K562 (cell line): ENCODE data around the gene SKIC8. TPM values are rescaled to one million over a fixed set of nuclear protein-coding genes. Genes with fewer than 3 reads are reported as not detected.
A peak's percentile ranks its signal among the peaks of the same experiment; 100 is the strongest.

Experiments used
- ATAC-seq: fragments of 200-7000 bp; cut with Tn5 transposase; 3 replicates; pipeline ENCODE4 v1.9.1; 2020; ENCODE audit warnings: moderate library complexity
- BruUV-seq: library from RNA; stranded (reverse); fragments of 400-500 nt; replicated peaks from 2 replicates; lab custom pipeline; 2021; lab: Mats Ljungman, UMichigan
- CTCF ChIA-PET: fragments of 300-600 bp; formaldehyde crosslinking; extraction: SDS; loops from one replicate; lab custom pipeline; 2021; ENCODE audit warnings: low intra/inter-chr PET ratio; lab: Yijun Ruan, JAX
- POLR2A ChIA-PET: fragments of 300-600, 350-650 bp; sonication (Branson Sonifier 250); formaldehyde crosslinking; extraction: SDS; loops from one replicate; lab custom pipeline; 2021; ENCODE audit warnings: antibody characterized with exemption, inconsistent platforms; lab: Yijun Ruan, JAX
- DNase-seq, 4 experiments: peaks; one replicate each; pipeline versions ENCODE4 v3.0.0 to v3.0.0-alpha.2; 2011 to 2018; ENCODE audit warnings: low spot score in 3 of 4, mixed read lengths in 3 of 4; ENCODE audit errors: extremely low read depth in 1 of 4
- FAIRE-seq: peaks from 2 replicates; lab custom pipeline; 2011; peaks lifted over from hg19 to GRCh38; lab: Jason Lieb, UNC
- H2AFZ ChIP-seq: 2 replicates; pipeline ENCODE4 v1.6.0; 2011; ENCODE audit warnings: low read depth, low read length, control low read depth, inconsistent platforms
- H3K27ac ChIP-seq: fragments of 200-600 bp; 3 replicates; pipeline ENCODE4 v1.8.0; 2011; ENCODE audit warnings: low read depth, mild to moderate bottlenecking, control low read depth, inconsistent platforms, low read length, moderate library complexity, mixed read lengths; ENCODE audit errors: extremely low read depth
- H3K27me3 ChIP-seq, 2 experiments: fragments of 300-600 bp in 1 of 2; 2 replicates in 1 of 2; 3 replicates in 1 of 2; pipeline versions ENCODE4 v1.6.0 to v1.8.0; 2011; ENCODE audit warnings: inconsistent platforms in 2 of 2, low read length in 2 of 2, mild to moderate bottlenecking in 1 of 2, mixed read lengths in 1 of 2, moderate library complexity in 1 of 2; ENCODE audit not compliant: control insufficient read depth in 2 of 2, insufficient read depth in 2 of 2
- H3K36me3 ChIP-seq: fragments of 300-600 bp; 3 replicates; pipeline ENCODE4 v1.8.0; 2011; ENCODE audit warnings: mild to moderate bottlenecking, low read length, inconsistent platforms; ENCODE audit not compliant: control insufficient read depth, insufficient read depth
- H3K4me1 ChIP-seq, 2 experiments: fragments of 200-600 bp in 1 of 2; replicated peaks in 1 of 2; 2 replicates in 1 of 2; 3 replicates in 1 of 2; pipeline versions ENCODE4 v1.5.1 to v1.8.0; 2011; ENCODE audit warnings: inconsistent platforms in 2 of 2, low read length in 2 of 2, mild to moderate bottlenecking in 1 of 2, mixed read lengths in 1 of 2, moderate library complexity in 1 of 2; ENCODE audit not compliant: control insufficient read depth in 2 of 2, insufficient read depth in 2 of 2
- H3K4me2 ChIP-seq: 2 replicates; pipeline ENCODE4 v1.6.1; 2011; ENCODE audit warnings: low read length, control low read depth, inconsistent platforms, mixed read lengths; ENCODE audit not compliant: insufficient read depth
- H3K4me3 ChIP-seq: fragments of 200-600 bp; sonication (generic), shearing (Covaris generic); 2 replicates; pipeline ENCODE4 v1.5.1; 2016; ENCODE audit warnings: control low read depth, inconsistent platforms
- H3K79me2 ChIP-seq: fragments of 200-600 bp; 3 replicates; pipeline ENCODE4 v1.8.0; 2011; ENCODE audit warnings: low read length, inconsistent platforms; ENCODE audit not compliant: control insufficient read depth, insufficient read depth
- H3K9ac ChIP-seq, 2 experiments: 2 replicates each; pipeline versions ENCODE4 v1.6.0 to v1.6.1; 2011; ENCODE audit warnings: low read depth in 2 of 2, low read length in 2 of 2, control low read depth in 1 of 2, inconsistent platforms in 1 of 2, mild to moderate bottlenecking in 1 of 2, mixed read lengths in 1 of 2; ENCODE audit not compliant: insufficient read depth in 1 of 2
- H3K9me1 ChIP-seq: one replicate; pipeline ENCODE4 v1.6.0; 2011; ENCODE audit warnings: inconsistent platforms, mild to moderate bottlenecking, low read length, moderate library complexity; ENCODE audit not compliant: control insufficient read depth, insufficient read depth
- H3K9me3 ChIP-seq: replicated peaks from 2 replicates; pipeline ENCODE4 v1.5.1; 2011; ENCODE audit warnings: low read depth, low read length, inconsistent platforms; ENCODE audit not compliant: control insufficient read depth, insufficient read depth
- H4K20me1 ChIP-seq: replicated peaks from 2 replicates; pipeline ENCODE4 v1.6.1; 2011; ENCODE audit warnings: low read length, inconsistent platforms, mixed read lengths; ENCODE audit not compliant: control insufficient read depth, insufficient read depth
- BRD9 ChIP-seq: fragments of 450-650 bp; IDR thresholded peaks from 2 replicates; pipeline ENCODE4 v1.6.1; 2018; ENCODE audit warnings: low read depth; ENCODE audit not compliant: partially characterized antibody
- CHD1 ChIP-seq: fragments of 200-600 bp; sonication (generic); IDR thresholded peaks from one replicate; pipeline ENCODE4 v1.6.1; 2012; ENCODE audit warnings: mild to moderate bottlenecking, moderate library complexity, low read length, inconsistent platforms
- E2F1 ChIP-seq: sonication (generic); formaldehyde crosslinking; IDR thresholded peaks from 2 replicates; pipeline ENCODE4 v1.8.1; 2023; ENCODE audit warnings: mild to moderate bottlenecking, missing genetic modification reagents, moderate library complexity
- HDGF ChIP-seq: fragments of 450-650 bp; IDR thresholded peaks from 2 replicates; pipeline ENCODE4 v1.6.1; 2016
- IRF9 ChIP-seq: fragments of 450-650 bp; IDR thresholded peaks from 2 replicates; pipeline ENCODE4 v1.6.1; 2016; ENCODE audit warnings: missing biosample characterization, missing genetic modification characterization
- NFE2 ChIP-seq: IDR thresholded peaks from 2 replicates; pipeline ENCODE4 v1.6.1; 2014; ENCODE audit warnings: antibody characterized with exemption, low read depth
- NFYB ChIP-seq: IDR thresholded peaks from 2 replicates; pipeline ENCODE4 v1.6.1; 2011; ENCODE audit warnings: mild to moderate bottlenecking, moderate library complexity; ENCODE audit not compliant: insufficient read length; ENCODE audit errors: extremely low read depth
- RBBP5 ChIP-seq: fragments of 200-600 bp; sonication (generic); IDR thresholded peaks from 2 replicates; pipeline ENCODE4 v1.6.1; 2012; ENCODE audit warnings: borderline replicate concordance, mild to moderate bottlenecking, low read length, control low read depth, inconsistent platforms; ENCODE audit not compliant: insufficient read depth, poor library complexity, severe bottlenecking
- SUPT5H ChIP-seq: fragments of 450-650 bp; IDR thresholded peaks from 2 replicates; pipeline ENCODE4 v1.6.1; 2016
- WGBS: fragments of 100-300 bp; shearing (Covaris generic); methylation state at CpG from one replicate; pipeline ENCODE4 v1.1.6; 2016; ENCODE audit warnings: low coverage, mixed read lengths; ENCODE audit not compliant: insufficient coverage; ENCODE audit errors: missing lambda C conversion rate; 5-methylcytosine and 5-hydroxymethylcytosine counted together
- in situ Hi-C: fragments of 300-500 bp; cut with MboI; formaldehyde crosslinking; loops from 4 replicates; pipeline ENCODE4 v1.15.0; 2018; ENCODE audit warnings: inconsistent platforms, mixed read lengths
- intact Hi-C: fragments of 100-400 bp; cut with micrococcal nuclease; formaldehyde crosslinking; loops from 2 replicates; pipeline ENCODE4 v1.14.2; 2022
- polyA plus RNA-seq, 8 experiments: library from polyadenylated mRNA; depleted of rRNA in 4 of 8; stranded (reverse) in 5 of 8; unstranded in 3 of 8; fragments of >200 nt; fragmentation: Nextera tagmentation in 2 of 8; fragmentation: Illumina TruSeq in 1 of 8; extraction: Ambion mirVana in 2 of 8; extraction: Trizol in 1 of 8; gene quantifications; 2 replicates each; pipeline versions ENCODE4 v1.2.1 to v1.2.3, GENCODE V29; 2011 to 2014; ENCODE audit warnings: inconsistent platforms in 1 of 8, missing spikeins in 1 of 8
- total RNA-seq, 7 experiments: library from RNA; depleted of rRNA in 6 of 7; stranded (reverse); fragments of >200 nt in 6 of 7; fragmentation: Illumina TruSeq in 2 of 7; extraction: Trizol in 2 of 7; gene quantifications; 2 replicates each; pipeline versions ENCODE4 v1.2.1 to v1.2.3, GENCODE V29; 2011 to 2021; ENCODE audit warnings: low replicate concordance in 1 of 7
- TF ChIP-seq, protein P1 (sequence below): IDR thresholded peaks from 2 replicates; pipeline ENCODE4 v1.6.1; 2012; ENCODE audit warnings: low read depth, low read length, improper control_type of control experiment, borderline replicate concordance
- TF ChIP-seq, protein P2 (sequence below), 2 experiments: fragments of 450-650 bp; conservative IDR thresholded peaks; 2 replicates each; pipeline ENCODE4 v1.6.1; 2017; ENCODE audit warnings: mild to moderate bottlenecking in 2 of 2, moderate library complexity in 2 of 2
- TF ChIP-seq, protein P3 (sequence below): fragments of 450-650 bp; IDR thresholded peaks from one replicate; pipeline ENCODE4 v1.6.1; 2018; ENCODE audit warnings: mild to moderate bottlenecking, moderate library complexity; ENCODE audit not compliant: partially characterized antibody

SKIC8 gene
- total and polyA plus RNA-seq, 9 of the 15 experiments (the other 6 are each of a cell fraction or from before 2014, with no cell fraction given) = 79.5 to 389 (median 146) TPM

DNA sequence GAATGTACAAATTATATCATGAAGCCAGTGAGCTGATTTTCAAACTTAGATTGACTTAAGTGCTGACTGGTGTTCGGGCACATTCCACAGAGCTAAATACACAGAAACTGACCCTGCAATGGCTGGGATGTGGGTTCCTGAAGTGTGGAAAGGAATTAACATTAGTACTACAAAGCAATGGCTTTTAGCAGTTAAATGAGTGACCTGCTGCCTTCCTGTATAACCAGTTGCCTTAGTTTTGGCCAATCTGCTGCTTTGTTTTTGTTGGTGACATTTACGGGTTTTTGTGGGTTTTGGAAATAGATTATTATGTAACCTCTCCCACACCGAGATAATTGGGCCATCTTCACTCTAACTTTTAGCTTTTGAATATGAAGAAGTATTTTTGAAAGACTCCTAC is 2.4 kb upstream of the SKIC8 start:
- Histone ChIP-seq H2AFZ (peak overlapping the region; percentile 79), H3K27ac (peak overlapping the region; percentile 38), H3K4me3 (no peak overlapping the region), H3K9ac (peak overlapping the region in 1 of 2 experiments; percentile 71; a peak in 2 of 4 replicates), H3K27me3 (no peaks in the 10 kb centered on the region), H4K20me1 (no peaks in the 10 kb centered on the region), H3K36me3 (peaks cover 10% of the 10 kb centered on the region; the same call in 1 of the 3 replicates), H3K9me3 (no peaks in the 10 kb centered on the region), H3K4me2 (peak overlapping the region; percentile 30; the same call in 1 of the 2 replicates), H3K4me1 (peaks cover 34 to 44% of the 10 kb centered on the region in 2 experiments), H3K79me2 (peaks cover 30% of the 10 kb centered on the region), H3K9me1 (no peaks in the 10 kb centered on the region)
- intact Hi-C loops (no loop called here), in situ Hi-C loops (no loop called here)
- CTCF ChIA-PET = no interaction called here
- 15% methylated on average over 3 of the region's 3 CpGs for WGBS
- no TSS peak for BruUV-seq
- POLR2A ChIA-PET = interaction anchor here (0.9 to 1.2 kb wide), 4 partner anchors 9 to 30 kb away, joined by 3 to 5 read pairs (median 4); no protein-coding TSS in a partner anchor
- no peak for FAIRE-seq
- TF ChIP-seq NFYB (no peak), SUPT5H (no peak), NFE2 (no peak), E2F1 (CRISPR knock-in tag) (no peak), CHD1 (no peak), HDGF (no peak), IRF9 (tag) (no peak), RBBP5 (no peak), BRD9 (no peak)
- TF ChIP-seq, protein P1, sequence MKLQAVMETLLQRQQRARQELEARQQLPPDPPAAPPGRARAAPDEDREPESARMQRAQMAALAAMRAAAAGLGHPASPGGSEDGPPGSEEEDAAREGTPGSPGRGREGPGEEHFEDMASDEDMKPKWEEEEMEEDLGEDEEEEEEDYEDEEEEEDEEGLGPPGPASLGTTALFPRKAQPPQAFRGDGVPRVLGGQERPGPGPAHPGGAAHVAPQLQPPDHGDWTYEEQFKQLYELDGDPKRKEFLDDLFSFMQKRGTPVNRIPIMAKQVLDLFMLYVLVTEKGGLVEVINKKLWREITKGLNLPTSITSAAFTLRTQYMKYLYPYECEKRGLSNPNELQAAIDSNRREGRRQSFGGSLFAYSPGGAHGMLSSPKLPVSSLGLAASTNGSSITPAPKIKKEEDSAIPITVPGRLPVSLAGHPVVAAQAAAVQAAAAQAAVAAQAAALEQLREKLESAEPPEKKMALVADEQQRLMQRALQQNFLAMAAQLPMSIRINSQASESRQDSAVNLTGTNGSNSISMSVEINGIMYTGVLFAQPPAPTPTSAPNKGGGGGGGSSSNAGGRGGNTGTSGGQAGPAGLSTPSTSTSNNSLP = 0 out of 2 replicates have a peak, but pooled peaks have one; percentile 11
- TF ChIP-seq, protein P2, sequence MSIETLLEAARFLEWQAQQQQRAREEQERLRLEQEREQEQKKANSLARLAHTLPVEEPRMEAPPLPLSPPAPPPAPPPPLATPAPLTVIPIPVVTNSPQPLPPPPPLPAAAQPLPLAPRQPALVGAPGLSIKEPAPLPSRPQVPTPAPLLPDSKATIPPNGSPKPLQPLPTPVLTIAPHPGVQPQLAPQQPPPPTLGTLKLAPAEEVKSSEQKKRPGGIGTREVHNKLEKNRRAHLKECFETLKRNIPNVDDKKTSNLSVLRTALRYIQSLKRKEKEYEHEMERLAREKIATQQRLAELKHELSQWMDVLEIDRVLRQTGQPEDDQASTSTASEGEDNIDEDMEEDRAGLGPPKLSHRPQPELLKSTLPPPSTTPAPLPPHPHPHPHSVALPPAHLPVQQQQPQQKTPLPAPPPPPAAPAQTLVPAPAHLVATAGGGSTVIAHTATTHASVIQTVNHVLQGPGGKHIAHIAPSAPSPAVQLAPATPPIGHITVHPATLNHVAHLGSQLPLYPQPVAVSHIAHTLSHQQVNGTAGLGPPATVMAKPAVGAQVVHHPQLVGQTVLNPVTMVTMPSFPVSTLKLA (conservative IDR thresholded peaks at IDR 0.05) = 0 out of 4 replicates have a peak, but pooled peaks of 1 of the 2 experiments have one; percentile 8
- TF ChIP-seq, protein P3, sequence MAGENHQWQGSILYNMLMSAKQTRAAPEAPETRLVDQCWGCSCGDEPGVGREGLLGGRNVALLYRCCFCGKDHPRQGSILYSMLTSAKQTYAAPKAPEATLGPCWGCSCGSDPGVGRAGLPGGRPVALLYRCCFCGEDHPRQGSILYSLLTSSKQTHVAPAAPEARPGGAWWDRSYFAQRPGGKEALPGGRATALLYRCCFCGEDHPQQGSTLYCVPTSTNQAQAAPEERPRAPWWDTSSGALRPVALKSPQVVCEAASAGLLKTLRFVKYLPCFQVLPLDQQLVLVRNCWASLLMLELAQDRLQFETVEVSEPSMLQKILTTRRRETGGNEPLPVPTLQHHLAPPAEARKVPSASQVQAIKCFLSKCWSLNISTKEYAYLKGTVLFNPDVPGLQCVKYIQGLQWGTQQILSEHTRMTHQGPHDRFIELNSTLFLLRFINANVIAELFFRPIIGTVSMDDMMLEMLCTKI = no peak
- DNase-seq = no peak
- ATAC-seq = no peak
